B cell (primary cell): ENCODE results near the gene SLC26A1. TPM values are rescaled to one million over a fixed set of nuclear protein-coding genes. Genes with fewer than 3 reads are reported as not detected.

Source experiments
- ATAC-seq: fragments of 200-7000 bp; cut with Tn5 transposase; one replicate; pipeline ENCODE4 v1.10.0; 2021; ENCODE audit warnings: low read depth, mild to moderate bottlenecking, moderate number of reproducible peaks, moderate library complexity
- CTCF ChIA-PET: fragments of 350-600 bp; sonication (Branson Sonifier 250); formaldehyde crosslinking; loops from one replicate; lab custom pipeline; 2021; ENCODE audit warnings: antibody characterized with exemption, inconsistent platforms; lab: Charles Lee
- POLR2A ChIA-PET: fragments of 350-600 bp; sonication (Branson Sonifier 250); formaldehyde crosslinking; loops from one replicate; lab custom pipeline; 2021; ENCODE audit warnings: antibody characterized with exemption; lab: Charles Lee
- DNase-seq: peaks from one replicate; pipeline ENCODE4 v3.0.0; 2013
- H2AFZ ChIP-seq: 2 replicates; pipeline ENCODE4 v1.6.1; 2012; ENCODE audit warnings: mild to moderate bottlenecking, low read depth, low read length; ENCODE audit not compliant: insufficient read depth, poor library complexity, severe bottlenecking
- H3K27ac ChIP-seq, 2 donors: 1 replicate in 1 of 2; 2 replicates in 1 of 2; pipeline ENCODE4 v1.5.1; 2012 to 2013; ENCODE audit warnings: low read length in 2 of 2, mild to moderate bottlenecking in 2 of 2, moderate library complexity in 1 of 2
- H3K27me3 ChIP-seq, 4 experiments: fragments of 200-600 bp in 1 of 4; sonication (generic) in 1 of 4; replicated peaks in 1 of 4; 1 replicate in 2 of 4; 2 replicates in 2 of 4; pipeline versions ENCODE4 v1.6.1 to v1.7.0; 2013 to 2016; ENCODE audit warnings: low read length in 3 of 4, mild to moderate bottlenecking in 2 of 4, mixed read lengths in 1 of 4, moderate library complexity in 1 of 4; ENCODE audit not compliant: insufficient read depth in 4 of 4, control insufficient read depth in 3 of 4; ENCODE audit errors: control extremely low read depth in 1 of 4
- H3K36me3 ChIP-seq, 2 experiments: replicated peaks in 1 of 2; 1 replicate in 1 of 2; 2 replicates in 1 of 2; pipeline versions ENCODE4 v1.6.1 to v1.7.1; 2013; ENCODE audit warnings: low read length in 1 of 2; ENCODE audit not compliant: insufficient read depth in 2 of 2, control insufficient read depth in 1 of 2; ENCODE audit errors: control extremely low read depth in 1 of 2, extremely low read depth in 1 of 2
- H3K4me1 ChIP-seq, 2 donors: fragments of 200-600 bp in 1 of 2; sonication (generic) in 1 of 2; 1 replicate in 1 of 2; 2 replicates in 1 of 2; pipeline versions ENCODE4 v1.5.1 to v1.6.1; 2013 to 2017; ENCODE audit warnings: low read length in 2 of 2; ENCODE audit not compliant: control insufficient read depth in 2 of 2, insufficient read depth in 2 of 2
- H3K4me2 ChIP-seq: replicated peaks from 2 replicates; pipeline ENCODE3; 2012; ENCODE audit warnings: mild to moderate bottlenecking, low read depth, low read length; ENCODE audit not compliant: poor library complexity, severe bottlenecking
- H3K4me3 ChIP-seq, 5 experiments: fragments of 200-600 bp in 1 of 5; sonication (generic) in 1 of 5; 1 replicate in 3 of 5; 2 replicates in 2 of 5; pipeline versions ENCODE4 v1.5.1 to v1.7.0; 2011 to 2016; ENCODE audit warnings: low read length in 4 of 5, mild to moderate bottlenecking in 4 of 5, low read depth in 2 of 5, control low read depth in 1 of 5, moderate library complexity in 1 of 5; ENCODE audit not compliant: insufficient read depth in 1 of 5; ENCODE audit errors: control extremely low read depth in 1 of 5, extremely low read depth in 1 of 5
- H3K79me2 ChIP-seq: fragments of 200-600 bp; sonication (generic); one replicate; pipeline ENCODE4 v1.6.0; 2016; ENCODE audit warnings: low read length; ENCODE audit not compliant: control insufficient read depth, insufficient read depth
- H3K9ac ChIP-seq: fragments of 200-600 bp; sonication (generic); 2 replicates; pipeline ENCODE4 v1.6.1; 2017; ENCODE audit warnings: mild to moderate bottlenecking, low read length, moderate library complexity
- H3K9me3 ChIP-seq, 3 donors: one replicate each; pipeline versions ENCODE4 v1.6.1 to v1.7.1; 2013; ENCODE audit warnings: low read length in 2 of 3; ENCODE audit not compliant: control insufficient read depth in 2 of 3, insufficient read depth in 1 of 3; ENCODE audit errors: control extremely low read depth in 1 of 3
- H4K20me1 ChIP-seq: 2 replicates; pipeline ENCODE4 v1.6.0; 2012; ENCODE audit warnings: mild to moderate bottlenecking, low read length; ENCODE audit not compliant: insufficient read depth, control insufficient read depth, poor library complexity, severe bottlenecking
- H3K27ac Mint-ChIP-seq: one replicate; pipeline ENCODE4 v1.8.0; 2021; ENCODE audit warnings: mixed read lengths
- H3K27me3 Mint-ChIP-seq: one replicate; pipeline ENCODE4 v1.8.0; 2021; ENCODE audit warnings: mixed read lengths
- H3K4me1 Mint-ChIP-seq: one replicate; pipeline ENCODE4 v1.8.0; 2021; ENCODE audit warnings: mixed read lengths
- H3K4me3 Mint-ChIP-seq: one replicate; pipeline ENCODE4 v1.8.0; 2021; ENCODE audit warnings: mixed read lengths
- H3K9me3 Mint-ChIP-seq: one replicate; pipeline ENCODE4 v1.8.0; 2022; ENCODE audit warnings: mixed read lengths; ENCODE audit not compliant: insufficient read depth
- CTCF ChIP-seq: fragments of 200-600 bp; IDR thresholded peaks from one replicate; pipeline ENCODE4 v1.8.0; 2022; ENCODE audit warnings: antibody characterized with exemption, mild to moderate bottlenecking
- EZH2 ChIP-seq: IDR thresholded peaks from 2 replicates; pipeline ENCODE4 v1.6.1; 2012; ENCODE audit warnings: borderline replicate concordance, low read depth, mild to moderate bottlenecking, moderate library complexity, low read length; ENCODE audit not compliant: insufficient read depth, poor library complexity, severe bottlenecking
- WGBS: methylation state at CpG from one replicate; pipeline ENCODE4 v1.1.5; 2013; ENCODE audit warnings: missing lambda C conversion rate; ENCODE audit not compliant: insufficient coverage; 5-methylcytosine and 5-hydroxymethylcytosine counted together
- intact Hi-C: fragments of 100-400 bp; cut with micrococcal nuclease; formaldehyde crosslinking; loops from one replicate; pipeline ENCODE4 v1.10.0; 2022
- polyA plus RNA-seq: library from polyadenylated mRNA; depleted of rRNA; stranded (reverse); fragments of >200 nt; gene quantifications from 2 replicates; pipeline ENCODE4 v1.2.3, GENCODE V29; 2012
- total RNA-seq, 2 donors: library from RNA; stranded (reverse); fragments of 120-200 nt in 1 of 2; gene quantifications; 1 replicate in 1 of 2; 2 replicates in 1 of 2; pipeline versions ENCODE4 v1.2.3 to v1.2.4, GENCODE V29; 2013 to 2022

The SLC26A1 gene
- total and polyA plus RNA-seq, 2 donors (not counting 1 experiment from before 2014, with no cell fraction given), result 0.03 to 1.1 TPM

- no peak overlapping the region for H2AFZ ChIP-seq
- no peak overlapping the region for H3K27ac ChIP-seq
- no peak for TF ChIP-seq CTCF
- TF ChIP-seq EZH2, result no peak
- 99% methylated on average over 13 of the region's 13 CpGs for WGBS
- Mint-ChIP-seq H3K4me3 (no peak overlapping the region), H3K9me3 (no peaks in the 10 kb centered on the region), H3K4me1 (peaks cover 16% of the 10 kb centered on the region), H3K27ac (no peak overlapping the region), H3K27me3 (no peaks in the 10 kb centered on the region)
- peaks cover 74% of the 10 kb centered on the region for H4K20me1 ChIP-seq
- POLR2A ChIA-PET, result no interaction called here
- no peak for DNase-seq
- no peak for ATAC-seq
- peaks cover 54% of the 10 kb centered on the region for H3K79me2 ChIP-seq
- H3K27me3 ChIP-seq, result no peaks in the 10 kb centered on the region
- no peak overlapping the region for H3K9ac ChIP-seq
- H3K36me3 ChIP-seq, result peaks cover 0 to 21% of the 10 kb centered on the region in 2 experiments
- H3K4me3 ChIP-seq, result no peak overlapping the region
- peaks cover 0 to 18% of the 10 kb centered on the region in 2 donors for H3K4me1 ChIP-seq
- intact Hi-C loops, result no loop called here
- CTCF ChIA-PET, result no interaction called here
- no peak overlapping the region for H3K4me2 ChIP-seq
- H3K9me3 ChIP-seq, result peaks cover 0 to 5% (median 0%) of the 10 kb centered on the region in 3 donors
Measured at GRCh38 chr4:948936-949300, 44.3 kb downstream of the SLC26A1 start.

GRCh38 chr4:948101-948935 is 44.9 kb downstream of the SLC26A1 start:
- ChIA-PET CTCF (no interaction called here), POLR2A (no interaction called here)
- Histone ChIP-seq H3K36me3 (peaks cover 0 to 20% of the 10 kb centered on the region in 2 experiments), H2AFZ (no peak overlapping the region), H4K20me1 (peaks cover 80% of the 10 kb centered on the region), H3K27me3 (no peaks in the 10 kb centered on the region), H3K9ac (no peak overlapping the region), H3K27ac (no peak overlapping the region), H3K4me1 (peaks cover 0 to 18% of the 10 kb centered on the region in 2 donors), H3K4me2 (no peak overlapping the region), H3K4me3 (no peak overlapping the region), H3K79me2 (peaks cover 60% of the 10 kb centered on the region), H3K9me3 (peaks cover 0 to 2% (median 0%) of the 10 kb centered on the region in 3 donors)
- WGBS, result 96% methylated on average over 33 of the region's 33 CpGs
- Mint-ChIP-seq H3K4me3 (no peak overlapping the region), H3K27ac (no peak overlapping the region), H3K9me3 (no peaks in the 10 kb centered on the region), H3K27me3 (no peaks in the 10 kb centered on the region), H3K4me1 (peaks cover 16% of the 10 kb centered on the region)
- intact Hi-C loops, result no loop called here
- TF ChIP-seq CTCF, result no peak
- TF ChIP-seq EZH2, result no peak
- DNase-seq (no peak), ATAC-seq (no peak)
